Aorta (tissue), 5 donors: ENCODE measurements around the gene PPP1CB. TPM values are rescaled to one million over a fixed set of nuclear protein-coding genes. Genes with fewer than 3 reads are reported as not detected.

Source experiments
- ATAC-seq: fragments of 200-7000 bp; cut with Tn5 transposase; one replicate; pipeline ENCODE4 v1.9.1; 2022; ENCODE audit warnings: moderate library complexity; ENCODE audit not compliant: low FRiP score
- DNase-seq, 2 donors: peaks; one replicate each; pipeline ENCODE4 v3.0.0-alpha.2; 2020
- H3K27ac ChIP-seq, 2 donors: one replicate each; pipeline ENCODE4 v1.5.1; 2013; ENCODE audit warnings: low read length in 2 of 2, mild to moderate bottlenecking in 2 of 2, moderate library complexity in 2 of 2, control low read depth in 1 of 2, inconsistent platforms in 1 of 2, low read depth in 1 of 2
- H3K27me3 ChIP-seq, 2 donors: one replicate each; pipeline ENCODE4 v1.6.1; 2013; ENCODE audit warnings: control low read depth in 1 of 2, low read length in 1 of 2, mild to moderate bottlenecking in 1 of 2, moderate library complexity in 1 of 2; ENCODE audit not compliant: insufficient read depth in 2 of 2, control insufficient read depth in 1 of 2
- H3K36me3 ChIP-seq, 2 donors: one replicate each; pipeline ENCODE4 v1.6.1; 2013; ENCODE audit warnings: control low read depth in 1 of 2, low read length in 1 of 2, mild to moderate bottlenecking in 1 of 2; ENCODE audit not compliant: insufficient read depth in 2 of 2, control insufficient read depth in 1 of 2
- H3K4me1 ChIP-seq, 2 donors: one replicate each; pipeline ENCODE4 v1.6.1; 2013; ENCODE audit warnings: low read length in 2 of 2, control low read depth in 1 of 2, mild to moderate bottlenecking in 1 of 2, moderate library complexity in 1 of 2; ENCODE audit not compliant: insufficient read depth in 2 of 2, control insufficient read depth in 1 of 2
- H3K4me3 ChIP-seq, 2 donors: one replicate each; pipeline ENCODE4 v1.5.1; 2013; ENCODE audit warnings: low read length in 2 of 2, control low read depth in 1 of 2, mild to moderate bottlenecking in 1 of 2
- H3K9me3 ChIP-seq: one replicate; pipeline ENCODE4 v1.6.1; 2013; ENCODE audit warnings: mild to moderate bottlenecking, low read length; ENCODE audit not compliant: control insufficient read depth
- WGBS, 2 donors: extraction: QIAGEN DNeasy Blood & Tissue Kit; methylation state at CpG; one replicate each; pipeline ENCODE4 v1.1.7; 2013; 5-methylcytosine and 5-hydroxymethylcytosine counted together
- intact Hi-C, 2 donors: fragments of 100-400 bp; cut with DNase I; formaldehyde crosslinking; loops; one replicate each; pipeline versions ENCODE4 v1.14.2 to v1.15.0; 2022
- long read RNA-seq, 2 donors: library from polyadenylated mRNA; unstranded; transcript quantifications; one replicate each; pipeline ENCODE4 v2.0.0, GENCODE V29; 2020 to 2021
- polyA plus RNA-seq, 2 donors: library from polyadenylated mRNA; stranded (reverse); fragments of 200-250 nt; gene quantifications; one replicate each; pipeline ENCODE4 v1.2.3, GENCODE V29; 2013
- total RNA-seq, 2 donors: library from RNA; stranded (reverse); fragmentation: NEBNext Ultra II Directional; extraction: Animal tissue kit (Norgen Biotek cat#: 25700); gene quantifications; one replicate each; pipeline ENCODE4 v1.2.1, GENCODE V29; 2021
- donor health status: healthy with polysubstance abuse.
- donor health status: Bipolar disorder and iron deficiency.
- donor health status: DM: no; HTN: no; CAD: no.
- donor health status: DM: no; HTN: no; CAD: no.
- donor health status: DM: yes; HTN: yes; CAD: no.

PPP1CB gene
- total RNA-seq (100 to 1,000 TPM; 386 to 484 TPM), polyA plus RNA-seq (100 to 1,000 TPM; 187 to 370 TPM)
- long read RNA-seq, donor 1, full-length matches to known transcripts, result 94 of 125 reads
- long read RNA-seq, donor 1, partial matches to known transcripts, result 17 of 125 reads
- long read RNA-seq, donor 1, other reads (novel, unspliced or antisense), result 14 of 125 reads
- long read RNA-seq, donor 2, full-length matches to known transcripts, result 149 of 168 reads
- long read RNA-seq, donor 2, partial matches to known transcripts, result 10 of 168 reads
- long read RNA-seq, donor 2, other reads (novel, unspliced or antisense), result 9 of 168 reads

GRCh38 chr2:28751252-28751955, at the start of gene PPP1CB:
Gene PPP1CB, plus strand, starts transcription at chr2:28751830. Its CDS starts 295 bp downstream, at chr2:28752125.
- intact Hi-C loops, result loop anchor here (2.0 to 5.0 kb wide), 6 partner anchors 17 to 159 kb away; no protein-coding TSS in a partner anchor
- 0% methylated on average over 64 to 81 of the region's 81 CpGs for WGBS, 2 donors
- DNase-seq, result peak; percentile 98 to 99
- H3K27ac ChIP-seq, result peak within 1 kb of the TSS; percentile 99
- no peaks in the 10 kb centered on the region for H3K9me3 ChIP-seq
- peak; percentile 96 for ATAC-seq
- peak within 1 kb of the TSS; percentile 87 to 94 for H3K4me3 ChIP-seq
- no peaks in the 10 kb centered on the region for H3K27me3 ChIP-seq
- H3K4me1 ChIP-seq, result peaks cover 0 to 6% of the 10 kb centered on the region in 2 donors
- no peaks in the 10 kb centered on the region for H3K36me3 ChIP-seq

- Histone ChIP-seq H3K36me3 (no peaks in the 10 kb centered on the region), H3K9me3 (peaks cover 2% of the 10 kb centered on the region), H3K27ac (no peak overlapping the region), H3K4me1 (no peaks in the 10 kb centered on the region), H3K4me3 (no peak overlapping the region), H3K27me3 (no peaks in the 10 kb centered on the region)
- ATAC-seq, result no peak
- 25 to 33% methylated on average over 3 of the region's 3 CpGs for WGBS, 2 donors
- intact Hi-C loops, result no loop called here
- no peak for DNase-seq
Observed at GRCh38 chr2:28702415-28702861, 49.2 kb upstream of the PPP1CB start.

- no peaks in the 10 kb centered on the region for H3K36me3 ChIP-seq
- intact Hi-C loops, result no loop called here
- H3K9me3 ChIP-seq, result peaks cover 2% of the 10 kb centered on the region
- no peaks in the 10 kb centered on the region for H3K4me1 ChIP-seq
- no peak overlapping the region for H3K4me3 ChIP-seq
- WGBS, 2 donors, result 71 to 80% methylated on average over 8 of the region's 8 CpGs
- no peak for DNase-seq
- no peaks in the 10 kb centered on the region for H3K27me3 ChIP-seq
- H3K27ac ChIP-seq, result no peak overlapping the region
- ATAC-seq, result no peak
Observed at GRCh38 chr2:28702878-28703277, 48.8 kb upstream of the PPP1CB start.

GRCh38 chr2:28704621-28705020, 47.0 kb upstream of the PPP1CB start:
- ATAC-seq (no peak), DNase-seq (no peak)
- Histone ChIP-seq H3K27me3 (no peaks in the 10 kb centered on the region), H3K36me3 (no peaks in the 10 kb centered on the region), H3K27ac (no peak overlapping the region), H3K4me3 (no peak overlapping the region), H3K4me1 (no peaks in the 10 kb centered on the region), H3K9me3 (peaks cover 2% of the 10 kb centered on the region)
- WGBS, 2 donors, result 92 to 93% methylated on average over 4 of the region's 4 CpGs
- intact Hi-C loops, result no loop called here

GRCh38 chr2:28705751-28706440, 45.7 kb upstream of the PPP1CB start:
- no peaks in the 10 kb centered on the region for H3K27me3 ChIP-seq
- no peak overlapping the region for H3K27ac ChIP-seq
- ATAC-seq, result no peak
- intact Hi-C loops, result no loop called here
- no peaks in the 10 kb centered on the region for H3K4me1 ChIP-seq
- peaks cover 2% of the 10 kb centered on the region for H3K9me3 ChIP-seq
- no peak for DNase-seq
- H3K4me3 ChIP-seq, result no peak overlapping the region
- H3K36me3 ChIP-seq, result no peaks in the 10 kb centered on the region
- 96 to 98% methylated on average over 4 of the region's 4 CpGs for WGBS, 2 donors

GRCh38 chr2:28707592-28707991, 44.0 kb upstream of the PPP1CB start:
- H3K4me1 ChIP-seq, result no peaks in the 10 kb centered on the region
- peaks cover 2% of the 10 kb centered on the region for H3K9me3 ChIP-seq
- no peak for ATAC-seq
- no peak for DNase-seq
- no peak overlapping the region for H3K4me3 ChIP-seq
- H3K36me3 ChIP-seq, result no peaks in the 10 kb centered on the region
- H3K27ac ChIP-seq, result no peak overlapping the region
- 13 to 20% methylated on average over 1 of the region's 1 CpG for WGBS, 2 donors
- H3K27me3 ChIP-seq, result no peaks in the 10 kb centered on the region
- intact Hi-C loops, result no loop called here

- Histone ChIP-seq H3K27me3 (no peaks in the 10 kb centered on the region), H3K4me3 (no peak overlapping the region), H3K27ac (no peak overlapping the region), H3K9me3 (peaks cover 2% of the 10 kb centered on the region), H3K4me1 (no peaks in the 10 kb centered on the region), H3K36me3 (no peaks in the 10 kb centered on the region)
- intact Hi-C loops, result no loop called here
- no peak for ATAC-seq
- WGBS, 2 donors, result 45 to 64% methylated on average over 8 of the region's 8 CpGs
- DNase-seq, result no peak
Observed at GRCh38 chr2:28709101-28709500, 42.5 kb upstream of the PPP1CB start.

- Histone ChIP-seq H3K27ac (no peak overlapping the region), H3K9me3 (peaks cover 2% of the 10 kb centered on the region), H3K36me3 (no peaks in the 10 kb centered on the region), H3K4me1 (no peaks in the 10 kb centered on the region), H3K4me3 (no peak overlapping the region), H3K27me3 (no peaks in the 10 kb centered on the region)
- DNase-seq, result no peak
- intact Hi-C loops, result no loop called here
- WGBS, 2 donors, result 93 to 94% methylated on average over 4 of the region's 4 CpGs
- no peak for ATAC-seq
Observed at GRCh38 chr2:28710545-28710944, 41.1 kb upstream of the PPP1CB start.
